ENCODE measurements around the gene MED29.

GRCh38 chr19:39355253-39355652, 35.9 kb upstream of the MED29 start:
- TF ChIP-seq POLR2A (IDR thresholded peaks at IDR 0.05; ENCODE audit: low read length) (no peak), GATA1 (IDR thresholded peaks at IDR 0.05; ENCODE audit: low read depth, low read length) (no peak)

All from erythroblast (primary cell).